Adrenal gland (tissue), 12 donors: ENCODE data around the gene WASHC3. TPM values are rescaled to one million over a fixed set of nuclear protein-coding genes. Genes with fewer than 3 reads are reported as not detected.

Experiments used
- DNase-seq, 7 donors: peaks; one replicate each; pipeline ENCODE4 v3.0.0-alpha.2; 2019 to 2020
- H3K27ac ChIP-seq, 5 donors: fragments of 200-600 bp; sonication (generic) in 4 of 5; 1 replicate in 3 of 5; 2 replicates in 2 of 5; pipeline versions ENCODE4 v1.5.1 to v1.8.0; 2016 to 2020; ENCODE audit warnings: mild to moderate bottlenecking in 1 of 5
- H3K27me3 ChIP-seq: fragments of 200-600 bp; 2 replicates; pipeline ENCODE4 v1.8.0; 2021
- H3K36me3 ChIP-seq, 2 donors: fragments of 200-600 bp; replicated peaks in 1 of 2; 1 replicate in 1 of 2; 2 replicates in 1 of 2; pipeline versions ENCODE4 v1.5.1 to v1.8.0; 2018 to 2022
- H3K4me1 ChIP-seq, 2 donors: fragments of 200-600 bp; replicated peaks in 1 of 2; 1 replicate in 1 of 2; 2 replicates in 1 of 2; pipeline versions ENCODE4 v1.5.1 to v1.8.0; 2018 to 2021
- H3K4me3 ChIP-seq, 4 donors: fragments of 200-600 bp; sonication (generic) in 3 of 4; one replicate each; pipeline ENCODE4 v1.5.1; 2016 to 2018
- H3K9me3 ChIP-seq, 3 donors: fragments of 200-600 bp; sonication (generic) in 1 of 3; replicated peaks in 1 of 3; 1 replicate in 2 of 3; 2 replicates in 1 of 3; pipeline versions ENCODE4 v1.5.1 to v1.8.0; 2016 to 2021
- CTCF ChIP-seq, 6 experiments: fragments of 450-650 bp in 4 of 6; fragments of 200-600 bp in 2 of 6; sonication (generic) in 1 of 6; IDR thresholded peaks; 1 replicate in 5 of 6; 2 replicates in 1 of 6; pipeline versions ENCODE4 v1.5.1 to v1.8.0; 2016 to 2021; ENCODE audit warnings: antibody characterized with exemption in 6 of 6, mild to moderate bottlenecking in 2 of 6, moderate library complexity in 1 of 6
- POLR2A ChIP-seq, 2 donors: fragments of 450-650 bp; IDR thresholded peaks; one replicate each; pipeline ENCODE4 v1.6.1; 2017; ENCODE audit warnings: antibody characterized with exemption in 2 of 2, mild to moderate bottlenecking in 2 of 2, moderate library complexity in 1 of 2
- WGBS, 4 donors: extraction: QIAGEN DNeasy Blood & Tissue Kit in 2 of 4; methylation state at CpG; one replicate each; pipeline versions ENCODE4 v1.1.5 to v1.1.7; 2013 to 2017; 5-methylcytosine and 5-hydroxymethylcytosine counted together
- intact Hi-C, 2 donors: fragments of 100-400 bp; cut with DNase I; formaldehyde crosslinking; loops; one replicate each; pipeline versions ENCODE4 v1.14.1 to v1.15.0; 2022 to 2023
- polyA plus RNA-seq, 3 donors: library from polyadenylated mRNA; stranded (reverse); fragments of 200-250 nt in 2 of 3; fragments of 350-450 nt in 1 of 3; fragmentation: Illumina TruSeq in 1 of 3; extraction: RNeasy Lipid Tissue Mini Kit (QIAGEN cat#74804) in 1 of 3; gene quantifications; one replicate each; pipeline ENCODE4 v1.2.3, GENCODE V29; 2013 to 2014
- total RNA-seq, 9 donors: library from RNA; depleted of rRNA in 4 of 9; stranded (reverse); fragments of >200 nt in 4 of 9; fragments of 120-200 nt in 1 of 9; fragmentation: NEBNext Ultra II Directional in 1 of 9; extraction: Animal tissue kit (Norgen Biotek cat#: 25700) in 1 of 9; gene quantifications; one replicate each; pipeline versions ENCODE4 v1.1.0 to v1.2.4, GENCODE V29; 2013 to 2023
- donor health status: healthy with polysubstance abuse.
- donor health status: Bipolar disorder and iron deficiency.
- donor health status: DM: yes; HTN: yes; CAD: no.
- donor health status: DM: no; HTN: no; CAD: no.
- donor health status: DM: no; HTN: no; CAD: no.
- donor health status: DM: yes; HTN: yes; CAD: no.

Gene WASHC3
- total and polyA plus RNA-seq, 12 donors: 37.8 to 101 (median 57.6) TPM

DNA sequence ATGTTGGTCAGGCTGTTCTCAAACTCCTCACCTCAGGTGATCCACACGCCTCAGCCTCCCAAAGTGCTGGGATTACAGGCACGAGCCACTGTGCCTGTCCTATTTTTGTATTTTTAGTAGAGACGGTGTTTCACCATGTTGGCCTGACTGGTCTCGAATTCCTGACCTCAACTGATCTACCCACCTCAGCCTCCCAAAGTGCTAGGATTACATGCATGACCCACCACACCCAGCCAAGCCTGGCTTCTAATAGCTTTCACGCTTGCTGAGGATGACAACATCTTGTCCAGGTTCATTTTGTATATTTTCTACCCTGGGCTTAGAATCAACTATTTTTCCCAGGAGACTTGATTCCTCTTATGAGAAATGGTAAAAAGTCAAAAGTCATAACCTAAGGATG is 64.7 kb downstream of the WASHC3 start:
- Histone ChIP-seq H3K4me3 (no peak overlapping the region), H3K4me1 (no peaks in the 10 kb centered on the region), H3K27me3 (no peaks in the 10 kb centered on the region), H3K9me3 (no peaks in the 10 kb centered on the region), H3K27ac (no peak overlapping the region), H3K36me3 (no peaks in the 10 kb centered on the region)
- TF ChIP-seq CTCF (IDR thresholded peaks at IDR 0.05) (no peak), POLR2A (IDR thresholded peaks at IDR 0.05) (no peak)
- 80 to 90% (median 83%) methylated on average over 5 of the region's 5 CpGs for WGBS, 4 donors
- intact Hi-C loops: no loop called here
- DNase-seq: no peak

GRCh38 chr12:101995684-101996083 is 66.1 kb downstream of the WASHC3 start:
- WGBS, 4 donors: 61 to 82% (median 64%) methylated on average over 4 of the region's 4 CpGs

GRCh38 chr12:101992091-101992490 is 69.7 kb downstream of the WASHC3 start:
- intact Hi-C loops: no loop called here
- 63 to 67% (median 65%) methylated on average over 2 of the region's 2 CpGs for WGBS, 4 donors
- no peak for DNase-seq
- no peak overlapping the region for H3K4me3 ChIP-seq
- H3K4me1 ChIP-seq: no peaks in the 10 kb centered on the region
- no peaks in the 10 kb centered on the region for H3K9me3 ChIP-seq
- H3K36me3 ChIP-seq: no peaks in the 10 kb centered on the region
- no peaks in the 10 kb centered on the region for H3K27me3 ChIP-seq
- H3K27ac ChIP-seq: no peak overlapping the region
- TF ChIP-seq POLR2A (IDR thresholded peaks at IDR 0.05) (no peak), CTCF (IDR thresholded peaks at IDR 0.05) (no peak)

More at GRCh38 chr12:101995684-101996083, 66.1 kb downstream of the WASHC3 start:
- Histone ChIP-seq H3K36me3 (no peaks in the 10 kb centered on the region), H3K27ac (no peak overlapping the region), H3K4me3 (no peak overlapping the region), H3K9me3 (no peaks in the 10 kb centered on the region), H3K4me1 (no peaks in the 10 kb centered on the region), H3K27me3 (no peaks in the 10 kb centered on the region)
- intact Hi-C loops: no loop called here
- TF ChIP-seq CTCF (IDR thresholded peaks at IDR 0.05) (no peak), POLR2A (IDR thresholded peaks at IDR 0.05) (no peak)
- DNase-seq: no peak

GRCh38 chr12:101982307-101982706 is 79.5 kb downstream of the WASHC3 start:
- no peak for TF ChIP-seq CTCF (IDR thresholded peaks at IDR 0.05)
- no peak for TF ChIP-seq POLR2A (IDR thresholded peaks at IDR 0.05)
- no peaks in the 10 kb centered on the region for H3K27me3 ChIP-seq
- no peaks in the 10 kb centered on the region for H3K9me3 ChIP-seq
- no peaks in the 10 kb centered on the region for H3K4me1 ChIP-seq
- no peak overlapping the region for H3K27ac ChIP-seq
- intact Hi-C loops: no loop called here
- no peak overlapping the region for H3K4me3 ChIP-seq
- WGBS, 4 donors: 62 to 77% (median 74%) methylated on average over 5 of the region's 5 CpGs
- DNase-seq: no peak
- H3K36me3 ChIP-seq: no peaks in the 10 kb centered on the region
